Skeletal muscle satellite cell (primary cell): Measurements from ENCODE around the gene SAMD11.
A peak's percentile ranks its signal among the peaks of the same experiment; 100 is the strongest.

Source experiments
- H3K27me3 ChIP-seq: 2 replicates; pipeline ENCODE4 v1.7.0; 2013; ENCODE audit warnings: low read length; ENCODE audit not compliant: control insufficient read depth, insufficient read depth
- H3K36me3 ChIP-seq: 2 replicates; pipeline ENCODE4 v1.7.0; 2013; ENCODE audit warnings: mild to moderate bottlenecking, control low read depth, low read length; ENCODE audit not compliant: insufficient read depth
- H3K4me1 ChIP-seq: 2 replicates; pipeline ENCODE4 v1.7.0; 2013; ENCODE audit warnings: low read length; ENCODE audit not compliant: control insufficient read depth, insufficient read depth
- H3K4me2 ChIP-seq: 2 replicates; pipeline ENCODE4 v1.7.0; 2013; ENCODE audit warnings: mild to moderate bottlenecking, low read length
- H3K4me3 ChIP-seq: 2 replicates; pipeline ENCODE4 v1.7.0; 2013; ENCODE audit warnings: low read length
- H3K9ac ChIP-seq: 2 replicates; pipeline ENCODE4 v1.7.0; 2013; ENCODE audit warnings: mild to moderate bottlenecking, low read depth, low read length, moderate library complexity
- H3K9me3 ChIP-seq: replicated peaks from 2 replicates; pipeline ENCODE4 v1.7.0; 2013; ENCODE audit warnings: mild to moderate bottlenecking, control low read depth, low read length

Gene SAMD11

DNA sequence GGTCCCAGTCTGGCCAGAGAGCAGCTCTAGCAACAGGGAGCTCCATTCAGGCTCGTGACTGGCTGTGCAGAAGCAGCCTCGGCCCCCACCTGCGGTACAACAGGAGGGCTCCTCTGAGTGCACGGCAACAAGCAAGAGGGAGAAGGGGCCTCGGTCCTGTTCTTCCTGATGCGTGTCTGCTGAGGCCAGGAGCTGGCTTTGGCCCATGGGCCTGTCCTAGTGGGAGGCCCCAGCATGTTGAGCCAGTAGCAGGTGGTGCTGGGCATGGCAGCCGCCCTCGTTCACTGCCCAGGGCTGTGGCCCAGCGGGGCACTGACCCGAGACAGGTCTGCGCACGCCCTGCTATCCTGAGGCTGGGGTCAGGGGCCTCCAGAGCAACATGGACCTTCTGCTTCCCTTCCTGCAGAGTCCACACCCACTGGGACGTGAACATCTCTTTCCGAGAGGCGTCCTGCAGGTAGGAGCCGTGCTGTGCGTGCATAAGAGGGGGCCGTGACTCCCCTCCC, 7.0 kb downstream of the SAMD11 start:
- Histone ChIP-seq H3K4me1 (peaks cover 22% of the 10 kb centered on the region), H3K36me3 (peaks cover 7% of the 10 kb centered on the region), H3K9ac (no peak overlapping the region), H3K4me3 (no peak overlapping the region), H3K9me3 (no peaks in the 10 kb centered on the region), H3K27me3 (peaks cover 25% of the 10 kb centered on the region), H3K4me2 (no peak overlapping the region)

- Histone ChIP-seq H3K4me1 (peaks cover 16% of the 10 kb centered on the region), H3K9me3 (no peaks in the 10 kb centered on the region), H3K36me3 (peaks cover 7% of the 10 kb centered on the region), H3K27me3 (peaks cover 17% of the 10 kb centered on the region), H3K4me2 (no peak overlapping the region), H3K4me3 (no peak overlapping the region), H3K9ac (no peak overlapping the region)
Observed at GRCh38 chr1:931380-932172, 7.9 kb downstream of the SAMD11 start.

DNA sequence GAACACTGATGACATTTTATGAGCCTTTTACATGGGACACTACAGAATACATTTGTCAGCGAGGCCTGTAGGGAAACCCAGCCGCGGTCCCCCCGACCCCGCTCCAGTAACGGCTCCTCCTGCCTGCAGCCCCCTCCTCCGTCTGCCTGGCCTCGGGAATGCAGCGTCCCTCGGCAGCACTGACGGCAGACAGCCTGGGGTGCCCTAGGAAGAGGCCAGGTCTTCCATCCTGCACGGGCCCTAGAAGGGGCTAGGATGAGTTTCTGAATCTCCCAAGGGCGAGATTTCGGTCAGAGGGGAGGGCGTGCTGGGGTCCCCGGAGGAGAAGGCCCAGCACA, 8.4 kb downstream of the SAMD11 start:
- Histone ChIP-seq H3K9me3 (no peaks in the 10 kb centered on the region), H3K36me3 (peaks cover 7% of the 10 kb centered on the region), H3K4me2 (no peak overlapping the region), H3K9ac (no peak overlapping the region), H3K4me3 (no peak overlapping the region), H3K4me1 (peaks cover 12% of the 10 kb centered on the region), H3K27me3 (peaks cover 17% of the 10 kb centered on the region)

DNA sequence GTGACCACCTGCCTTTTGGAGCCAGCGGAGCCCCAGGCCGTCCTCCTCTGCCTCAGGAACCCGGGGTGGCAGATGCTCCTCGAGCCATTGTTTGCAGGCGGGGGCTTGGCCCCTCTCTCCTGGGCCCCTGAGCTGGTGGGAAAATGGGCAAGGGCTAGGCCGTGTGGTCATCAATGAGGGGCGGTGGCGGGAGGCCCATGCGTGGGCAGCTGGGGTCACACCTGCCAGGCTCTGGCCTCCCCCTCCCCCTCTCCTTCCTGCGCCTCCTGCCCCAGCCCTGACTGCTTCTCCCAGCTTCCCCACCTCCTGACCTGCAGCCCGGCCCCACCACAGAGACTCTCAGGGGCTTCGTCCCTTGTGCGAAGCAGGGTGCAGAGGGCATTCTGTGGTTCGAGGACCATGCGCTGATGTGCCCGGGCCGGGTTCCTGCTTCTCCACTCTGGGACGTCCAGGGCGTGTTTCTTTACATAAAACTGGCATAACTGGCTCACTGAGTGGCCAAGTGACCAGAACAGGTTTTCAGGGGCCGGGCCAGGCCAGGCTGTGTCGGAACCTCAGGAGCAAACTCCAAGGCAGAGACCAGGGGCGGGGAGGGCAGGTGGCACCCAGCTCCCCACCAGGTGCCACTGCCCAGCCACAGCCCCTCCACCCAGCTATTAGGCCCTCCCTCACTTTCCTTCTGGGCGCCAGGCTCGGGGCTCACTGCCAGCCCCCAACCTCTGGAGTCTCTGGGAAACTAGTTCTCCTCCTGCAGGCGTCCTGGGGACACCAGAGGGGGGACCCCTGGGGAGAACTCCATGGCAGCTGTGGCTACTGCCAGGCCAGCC, 9.3 kb downstream of the SAMD11 start:
- H3K4me3 ChIP-seq, result no peak overlapping the region
- H3K27me3 ChIP-seq, result peaks cover 17% of the 10 kb centered on the region
- H3K9ac ChIP-seq, result no peak overlapping the region
- H3K9me3 ChIP-seq, result no peaks in the 10 kb centered on the region
- H3K36me3 ChIP-seq, result peaks cover 7% of the 10 kb centered on the region
- no peak overlapping the region for H3K4me2 ChIP-seq
- H3K4me1 ChIP-seq, result peaks cover 12% of the 10 kb centered on the region

- Histone ChIP-seq H3K9me3 (no peaks in the 10 kb centered on the region), H3K4me3 (no peak overlapping the region), H3K4me2 (no peak overlapping the region), H3K27me3 (peaks cover 16% of the 10 kb centered on the region), H3K36me3 (peaks cover 7% of the 10 kb centered on the region), H3K4me1 (peaks cover 17% of the 10 kb centered on the region), H3K9ac (no peak overlapping the region)
Observed at GRCh38 chr1:933603-933940, 9.8 kb downstream of the SAMD11 start.

DNA sequence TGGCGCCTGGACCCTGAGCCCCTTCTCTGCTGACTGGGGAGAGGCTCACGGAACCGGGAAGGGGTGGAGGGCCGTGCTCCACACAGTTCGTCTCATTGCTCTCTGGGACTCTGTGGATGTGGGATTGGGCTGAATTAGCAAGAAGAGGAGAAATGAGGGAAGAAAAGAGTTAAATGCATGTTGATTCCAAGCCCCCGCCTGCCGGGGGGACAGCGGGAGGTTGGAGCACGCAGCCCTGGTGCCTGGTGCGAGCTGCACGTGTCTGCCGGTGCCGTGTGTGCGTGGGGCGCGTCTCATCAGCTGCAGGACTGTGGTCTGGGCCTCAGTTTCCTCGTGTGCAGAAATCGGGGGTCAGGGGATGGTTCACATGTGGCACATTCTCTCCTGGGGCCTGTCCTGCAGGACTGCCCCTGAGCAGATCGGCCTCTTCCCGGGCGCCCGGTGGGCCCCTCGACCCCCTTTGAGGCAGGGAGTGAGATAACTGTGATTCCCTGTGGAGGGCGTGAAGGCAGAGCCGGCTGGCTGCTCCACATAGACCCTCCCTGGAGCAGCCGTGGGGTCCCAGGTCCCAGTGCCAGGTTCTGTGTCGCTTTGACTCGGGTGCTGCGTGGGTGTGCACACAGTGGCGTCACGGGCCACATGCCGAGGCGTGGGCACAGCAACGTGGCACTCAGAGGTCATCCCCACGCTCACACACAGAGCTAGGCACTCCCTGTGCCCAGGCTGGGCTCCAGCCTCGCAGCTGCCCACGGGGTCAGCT, 11.4 kb downstream of the SAMD11 start:
- Histone ChIP-seq H3K36me3 (peaks cover 6% of the 10 kb centered on the region), H3K4me3 (no peak overlapping the region), H3K4me2 (peak overlapping the region; percentile 45), H3K9ac (no peak overlapping the region), H3K9me3 (no peaks in the 10 kb centered on the region), H3K27me3 (peaks cover 13% of the 10 kb centered on the region), H3K4me1 (peaks cover 31% of the 10 kb centered on the region)

GRCh38 chr1:935751-936231, 12.1 kb downstream of the SAMD11 start:
- H3K4me1 ChIP-seq, result peaks cover 37% of the 10 kb centered on the region
- H3K9me3 ChIP-seq, result no peaks in the 10 kb centered on the region
- H3K4me2 ChIP-seq, result peak overlapping the region; percentile 45
- H3K27me3 ChIP-seq, result peaks cover 13% of the 10 kb centered on the region
- H3K36me3 ChIP-seq, result no peaks in the 10 kb centered on the region
- H3K4me3 ChIP-seq, result no peak overlapping the region
- H3K9ac ChIP-seq, result no peak overlapping the region

DNA sequence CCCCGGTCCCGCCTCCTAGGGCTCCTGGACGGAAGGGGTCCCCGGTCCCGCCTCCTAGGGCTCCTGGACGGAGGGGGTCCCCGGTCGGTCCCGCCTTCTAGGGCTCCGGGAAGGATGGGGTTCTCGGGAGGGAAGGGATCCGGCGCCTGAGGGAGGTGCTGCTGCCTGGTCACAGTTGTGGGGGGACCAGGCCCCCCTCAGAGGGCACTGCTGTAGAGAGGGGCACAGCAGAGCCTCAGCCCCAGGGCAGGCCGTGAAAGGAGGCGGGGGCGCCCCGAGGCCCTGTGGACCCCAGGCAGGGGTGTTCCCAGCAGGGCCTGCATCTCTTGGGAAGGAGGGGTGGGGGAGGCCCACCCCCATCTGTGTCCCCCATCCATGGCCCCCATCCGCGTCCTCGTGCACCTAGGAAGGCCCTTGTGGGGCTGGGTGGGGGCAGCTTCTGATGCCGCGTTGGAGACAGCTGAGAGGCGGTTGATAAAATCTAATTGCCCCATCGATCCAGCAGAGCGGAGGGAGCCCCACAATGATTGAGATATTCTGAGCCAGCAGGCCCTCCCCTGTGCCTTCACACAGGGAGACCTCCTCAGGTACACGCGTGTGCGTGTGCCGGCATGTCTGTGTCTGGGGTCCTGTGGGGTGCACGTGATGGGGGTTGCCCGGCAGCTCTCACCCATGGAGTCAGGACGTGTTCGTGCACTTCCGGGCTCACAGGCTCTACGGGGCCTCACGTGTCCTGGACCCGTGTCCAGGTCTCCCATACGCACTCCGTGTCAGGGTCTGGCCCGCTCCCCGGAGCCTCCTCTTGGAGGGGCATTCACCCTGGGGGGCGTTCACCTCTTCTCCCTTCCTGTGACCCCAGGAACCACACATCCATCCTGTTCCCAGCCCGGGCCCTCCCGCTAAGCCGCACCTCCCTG, 12.9 kb downstream of the SAMD11 start:
- Histone ChIP-seq H3K4me3 (no peak overlapping the region), H3K9me3 (no peaks in the 10 kb centered on the region), H3K4me1 (peaks cover 45% of the 10 kb centered on the region), H3K4me2 (no peak overlapping the region), H3K27me3 (peaks cover 13% of the 10 kb centered on the region), H3K36me3 (no peaks in the 10 kb centered on the region), H3K9ac (no peak overlapping the region)

- no peak overlapping the region for H3K4me3 ChIP-seq
- peaks cover 51% of the 10 kb centered on the region for H3K4me1 ChIP-seq
- H3K27me3 ChIP-seq, result peaks cover 13% of the 10 kb centered on the region
- no peaks in the 10 kb centered on the region for H3K9me3 ChIP-seq
- no peaks in the 10 kb centered on the region for H3K36me3 ChIP-seq
- no peak overlapping the region for H3K4me2 ChIP-seq
- H3K9ac ChIP-seq, result no peak overlapping the region
Observed at GRCh38 chr1:937521-937920, 13.8 kb downstream of the SAMD11 start.

- no peaks in the 10 kb centered on the region for H3K9me3 ChIP-seq
- no peak overlapping the region for H3K4me3 ChIP-seq
- no peaks in the 10 kb centered on the region for H3K36me3 ChIP-seq
- H3K27me3 ChIP-seq, result peaks cover 9% of the 10 kb centered on the region
- H3K4me1 ChIP-seq, result peaks cover 57% of the 10 kb centered on the region
- H3K4me2 ChIP-seq, result no peak overlapping the region
- no peak overlapping the region for H3K9ac ChIP-seq
Observed at GRCh38 chr1:938088-938683, 14.5 kb downstream of the SAMD11 start.
